Activated T-helper 1 cell treated with Interleukin-2 at 50 U/mL for 16 hours (primary cell): ENCODE measurements around the gene PIK3R6.
"Not testable (repeated sequence)": the region's sequence is repeated elsewhere in the genome, so short reads cannot be mapped to it uniquely, and the experiment has no call there.

Experiments
- DNase-seq: peaks from one replicate; pipeline ENCODE4 v3.0.0-alpha.2; 2020; ENCODE audit warnings: low read depth

Gene PIK3R6

DNA sequence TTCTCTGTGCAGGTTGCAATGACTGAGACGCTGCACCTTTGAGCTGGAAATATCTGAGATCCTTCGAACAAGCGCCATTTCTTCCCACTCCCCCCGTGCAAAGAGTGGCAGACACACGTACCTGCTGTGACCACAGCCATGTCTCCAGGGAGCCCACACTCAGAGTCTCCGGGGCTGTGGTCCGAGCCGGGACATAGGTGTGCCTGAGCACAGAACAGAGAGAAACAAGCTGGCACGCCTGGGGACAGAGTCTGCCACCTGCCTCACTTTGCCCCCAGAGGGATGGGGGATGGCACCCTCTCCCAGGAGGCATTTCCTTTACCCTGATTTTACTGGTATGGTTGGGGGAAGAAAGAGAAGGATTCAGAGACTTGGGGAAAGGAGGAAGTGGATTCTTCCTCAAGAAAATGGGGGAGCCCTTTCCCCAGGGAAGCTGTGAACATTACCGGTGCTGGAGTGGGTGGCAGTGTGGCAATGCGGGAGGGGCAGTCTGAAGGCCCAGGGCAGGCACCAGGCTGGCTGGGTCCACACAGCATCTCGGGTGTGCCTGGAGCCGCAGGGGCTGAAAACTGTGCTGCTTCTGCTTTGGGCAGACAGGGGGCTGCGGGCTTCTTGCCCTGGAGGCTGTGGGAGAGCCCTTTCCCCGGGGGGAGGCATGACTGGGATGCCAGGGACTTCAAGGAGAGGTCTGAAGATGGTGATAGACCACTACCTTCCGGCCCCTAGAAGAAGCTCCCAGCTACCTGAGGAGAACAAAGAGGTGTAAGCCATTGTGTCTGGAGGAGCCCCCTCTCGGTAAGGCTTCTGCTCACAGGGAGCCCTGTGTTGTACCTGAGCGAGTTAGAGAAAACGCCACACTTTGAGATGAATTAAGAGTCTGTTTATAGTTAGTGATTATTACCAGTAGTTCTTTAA lies 6.6 kb upstream of the PIK3R6 start:
- no peak for DNase-seq

- DNase-seq, result no peak
Observed at GRCh38 chr17:8872705-8873435, 5.4 kb upstream of the PIK3R6 start.

DNA sequence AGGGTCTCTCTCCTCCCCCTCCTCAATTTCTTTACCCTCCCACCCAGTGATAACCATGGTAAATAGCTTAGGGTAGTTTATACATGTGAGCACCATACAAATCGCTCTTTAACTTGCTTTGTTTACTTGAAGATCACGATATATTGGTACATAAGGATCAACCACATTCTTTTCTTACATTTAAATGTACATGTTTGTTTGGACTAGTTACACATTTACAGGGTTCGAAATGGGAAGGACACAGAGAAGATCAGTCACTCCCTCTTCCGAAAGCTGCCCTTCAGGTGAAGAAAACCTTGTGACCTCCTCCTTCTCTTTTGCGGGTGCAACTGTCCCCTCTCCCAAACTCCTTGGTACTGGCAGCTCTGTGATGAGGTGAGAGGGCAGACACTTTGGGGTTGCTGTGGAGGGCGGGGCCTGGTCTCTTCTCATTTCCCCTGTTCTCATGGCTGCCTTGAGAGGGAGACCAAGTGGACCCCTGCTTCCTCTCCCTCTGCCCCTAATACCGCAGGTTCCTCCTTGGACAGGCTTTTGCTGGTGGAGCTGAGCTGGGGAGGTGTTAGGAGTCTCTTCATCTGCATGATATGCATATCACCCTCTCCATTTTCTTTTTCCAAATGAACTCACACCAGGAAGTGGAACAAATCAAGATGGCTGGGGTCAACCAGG lies 4.7 kb upstream of the PIK3R6 start:
- no peak for DNase-seq

- no peak for DNase-seq
Observed at GRCh38 chr17:8871081-8871581, 3.7 kb upstream of the PIK3R6 start.

DNA sequence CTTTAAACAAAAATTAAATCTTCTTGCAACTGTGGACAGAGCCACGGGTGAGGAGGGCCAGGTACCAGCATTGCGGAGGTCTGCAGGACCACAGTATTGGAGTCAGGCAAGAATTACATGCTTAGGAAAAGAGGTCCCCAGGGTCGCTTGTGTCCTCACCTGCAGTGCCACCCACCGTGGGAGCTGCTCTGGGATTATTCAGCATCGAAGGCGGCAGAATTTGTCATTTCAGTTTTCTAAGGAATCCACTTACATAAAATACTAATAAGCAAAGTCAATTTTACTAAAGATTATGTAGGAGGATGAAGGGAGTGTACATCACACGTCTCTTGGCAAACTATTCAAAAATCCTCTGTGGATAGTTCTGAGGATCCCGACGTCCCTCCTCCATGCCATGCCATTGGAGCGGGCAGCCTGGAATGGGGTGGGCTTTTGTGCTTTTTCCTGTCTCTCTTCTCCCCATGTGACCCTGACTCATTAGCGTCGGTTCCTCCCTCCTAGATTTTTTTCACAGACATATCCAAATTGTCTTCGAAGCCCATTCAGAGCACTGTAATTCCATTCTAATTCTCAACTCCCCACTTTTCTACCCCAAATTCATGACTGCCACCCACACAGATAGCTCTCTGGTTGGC lies 3.0 kb upstream of the PIK3R6 start:
- DNase-seq, result no peak

GRCh38 chr17:8869114-8869815 lies 1.8 kb upstream of the PIK3R6 start:
- no peak for DNase-seq

- no peak for DNase-seq
Observed at GRCh38 chr17:8868529-8868951, 1.1 kb upstream of the PIK3R6 start.

DNA sequence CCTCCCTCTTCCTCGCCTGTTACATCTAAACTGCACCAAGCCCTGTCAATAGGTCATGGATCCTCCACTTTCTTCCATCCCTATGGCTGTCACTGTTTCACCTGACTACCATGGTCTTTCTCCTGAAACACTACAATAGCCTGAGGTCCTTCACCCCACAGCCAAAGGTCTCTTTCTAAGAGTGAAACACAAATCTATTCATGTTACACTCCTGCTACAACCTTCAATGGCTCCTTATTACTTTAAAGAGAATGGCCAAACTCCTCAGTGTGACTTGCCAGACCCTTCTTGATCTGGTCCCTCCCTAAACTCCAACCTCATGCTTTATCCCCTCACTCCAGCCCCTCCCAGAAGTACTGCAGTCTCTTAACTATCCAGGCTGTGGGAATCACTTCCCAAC lies 618 bp upstream of the PIK3R6 start:
- no peak for DNase-seq

- DNase-seq, result no peak
Observed at GRCh38 chr17:8865811-8866210, 1.7 kb downstream of the PIK3R6 start.

GRCh38 chr17:8865385-8865784 lies 2.1 kb downstream of the PIK3R6 start:
- DNase-seq, result no peak

DNA sequence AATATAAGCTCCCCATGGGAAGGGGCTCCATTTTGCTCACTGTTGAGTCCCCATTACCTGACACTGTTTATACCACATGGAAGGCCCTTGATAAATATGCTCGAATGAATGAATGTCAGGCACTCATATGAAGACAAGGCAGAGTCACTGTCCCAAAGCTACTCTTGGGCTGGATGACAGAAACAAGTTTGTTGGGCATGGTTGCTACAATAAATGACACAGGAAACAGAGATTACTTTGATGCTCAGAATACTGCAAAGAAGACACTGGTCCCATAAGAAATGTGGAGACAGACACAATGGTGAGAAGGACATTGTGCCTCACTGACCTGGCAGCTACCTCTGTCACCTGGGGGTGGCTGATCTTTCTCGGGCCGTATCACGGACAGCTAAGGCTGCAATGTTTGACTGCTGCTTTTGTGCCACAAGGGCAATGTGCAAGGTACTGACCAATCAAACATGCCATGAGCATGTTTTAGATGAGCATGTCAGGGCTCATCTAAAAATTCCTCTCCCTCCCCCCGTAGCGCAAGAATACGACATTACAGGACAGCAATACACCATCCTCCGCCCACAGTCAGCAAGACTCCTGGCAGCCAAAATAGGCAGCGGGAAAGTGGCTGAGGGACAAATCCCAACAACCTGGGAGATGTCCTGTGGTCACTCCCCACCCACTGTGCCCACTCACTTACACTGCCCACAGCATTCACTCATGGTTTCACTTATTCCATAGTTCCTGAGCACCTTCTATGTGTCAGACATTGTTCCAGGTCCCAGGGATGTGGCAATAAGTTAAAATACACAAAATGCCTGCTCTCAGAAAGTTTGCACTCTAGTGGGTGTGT lies 5.0 kb downstream of the PIK3R6 start:
- DNase-seq, result no peak

GRCh38 chr17:8861495-8862181 lies 5.8 kb downstream of the PIK3R6 start:
- DNase-seq, result no peak

DNA sequence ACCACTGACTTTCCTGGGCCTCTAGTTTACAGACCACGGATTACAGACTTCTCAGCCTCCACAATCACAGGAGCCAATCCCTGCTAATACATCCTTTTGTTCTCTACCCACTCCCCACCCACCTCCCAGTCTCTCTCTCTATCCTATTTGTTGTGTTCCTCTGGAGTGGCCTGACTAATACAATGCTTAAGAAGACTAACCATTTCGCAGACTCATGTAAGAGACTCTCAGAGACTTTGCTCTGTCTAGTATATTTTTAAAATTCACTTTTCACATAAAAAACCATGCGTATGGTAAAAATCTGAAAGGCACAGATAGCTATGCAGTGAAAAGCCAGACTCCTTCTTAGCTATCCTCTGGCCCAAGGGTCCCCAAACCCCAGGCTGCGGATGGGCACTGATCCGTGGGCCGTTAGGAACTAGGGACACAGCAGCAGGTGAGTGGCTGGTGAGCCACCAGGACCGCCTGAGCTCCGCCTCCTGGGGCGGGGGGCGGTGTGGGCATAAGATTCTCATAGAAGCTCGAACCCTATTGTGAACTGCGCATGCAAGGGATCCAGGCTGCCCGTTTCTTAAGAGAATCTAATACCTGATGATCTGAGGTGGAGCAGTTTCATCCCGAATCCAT lies 7.6 kb downstream of the PIK3R6 start:
- no peak for DNase-seq

DNA sequence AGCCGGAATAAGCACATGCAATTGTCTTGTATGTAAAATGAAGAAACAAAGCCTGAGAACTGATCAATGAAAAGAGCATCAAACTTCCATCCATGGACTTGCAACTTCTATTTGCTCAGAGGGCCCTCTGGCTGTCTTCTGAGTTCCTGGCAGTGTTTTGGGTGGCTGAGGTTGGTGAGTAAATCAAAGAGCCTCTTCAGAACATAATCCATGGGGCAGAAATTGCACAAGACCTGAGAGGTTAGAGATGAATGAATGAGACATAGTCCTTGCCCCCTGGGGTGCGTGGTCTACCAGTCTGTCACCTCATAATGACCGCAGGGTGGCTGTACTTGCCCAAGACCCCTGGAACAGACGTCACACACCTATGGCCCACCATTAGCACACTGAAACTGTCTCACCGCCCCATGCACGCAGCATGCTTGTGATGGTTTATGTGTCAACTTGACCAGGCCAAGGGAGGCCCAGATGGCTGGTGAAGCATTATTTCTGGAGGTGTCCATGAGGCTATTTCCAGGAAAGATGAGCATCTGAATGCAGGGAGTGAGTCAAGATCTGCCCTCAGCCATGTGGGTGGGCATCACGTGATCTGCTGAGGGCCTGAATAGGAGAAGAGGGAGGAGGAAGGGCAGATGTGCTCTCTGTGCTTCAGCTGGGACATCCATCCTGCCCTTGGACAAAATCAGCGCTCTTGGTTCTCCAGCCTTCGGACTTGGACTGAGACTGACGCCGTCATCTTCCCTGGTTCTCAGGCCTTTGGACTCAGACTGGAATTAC lies 8.3 kb downstream of the PIK3R6 start:
- DNase-seq, result no peak

DNA sequence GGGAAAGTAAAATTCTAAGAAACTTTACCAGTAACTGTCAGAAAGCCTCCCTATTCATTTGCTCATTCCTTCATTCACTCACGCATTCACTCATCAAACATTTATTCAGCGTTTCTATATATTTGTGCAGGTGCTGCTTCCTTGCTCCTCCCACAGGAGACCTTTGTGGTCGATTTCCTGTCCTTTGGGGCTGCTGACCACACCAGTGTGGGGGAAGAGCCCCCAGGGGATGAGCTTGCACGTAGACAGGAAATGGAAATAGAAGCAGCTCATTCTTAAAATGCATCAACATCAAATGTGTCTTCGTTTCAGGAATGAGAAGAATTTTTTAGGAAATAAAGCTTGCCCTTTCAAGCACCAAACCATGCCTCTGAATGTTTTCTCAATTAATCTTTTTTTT lies 9.6 kb downstream of the PIK3R6 start:
- DNase-seq, result no peak

DNA sequence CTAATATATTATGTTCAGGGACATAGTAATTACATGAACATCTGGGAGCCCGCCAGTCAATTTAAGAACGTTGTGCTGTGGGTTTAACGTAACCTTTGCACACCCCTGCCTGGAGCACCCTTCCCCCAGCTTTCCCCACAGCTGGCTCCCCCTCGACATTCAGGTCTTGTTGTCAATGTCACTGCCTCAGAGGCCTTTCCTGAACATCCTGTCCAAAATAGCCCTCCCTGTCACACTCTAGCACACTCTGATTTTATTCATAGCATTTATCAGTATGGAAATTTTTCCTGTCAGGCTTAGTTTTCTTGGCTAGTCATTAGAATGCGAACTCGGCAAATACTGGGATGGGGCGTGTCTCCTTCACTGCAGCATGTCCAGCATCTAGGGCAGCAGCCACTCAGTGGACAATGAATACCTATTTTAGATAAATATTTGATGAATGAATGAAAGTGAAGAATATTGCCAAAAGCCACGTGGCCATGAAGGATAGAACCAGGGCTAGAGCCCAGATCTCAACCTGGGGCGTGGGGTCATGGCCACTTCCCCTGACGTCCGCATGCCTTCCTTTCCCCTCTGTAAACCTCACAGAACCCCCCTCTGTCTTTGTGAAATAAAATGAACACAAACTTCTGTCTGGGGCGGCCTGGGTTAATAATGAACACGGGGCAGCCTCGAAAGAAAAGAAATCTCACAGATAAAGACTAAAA lies 10.5 kb downstream of the PIK3R6 start:
- no peak for DNase-seq

DNA sequence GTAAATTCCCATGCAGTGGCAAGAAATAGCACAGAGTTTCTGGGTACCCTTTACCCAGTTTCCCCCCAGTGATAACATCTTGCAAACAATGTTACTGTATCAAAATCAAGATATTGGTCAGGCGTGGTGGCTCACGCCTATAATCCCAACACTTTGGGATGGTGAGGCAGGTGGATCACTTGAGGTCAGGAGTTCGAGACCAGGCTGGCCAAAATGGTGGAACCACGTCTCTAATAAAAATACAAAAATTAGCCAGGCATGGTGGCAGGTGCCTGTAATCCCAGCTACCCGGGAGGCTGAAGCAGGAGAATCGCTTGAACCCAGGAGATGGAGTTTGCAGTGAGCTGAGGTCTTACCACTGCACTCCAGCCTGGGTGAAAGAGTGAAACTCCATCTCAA lies 11.3 kb downstream of the PIK3R6 start:
- DNase-seq, result not testable (repeated sequence)
